HepG2 (cell line): ENCODE measurements around the gene CELA2B. TPM values are rescaled to one million over a fixed set of nuclear protein-coding genes. Genes with fewer than 3 reads are reported as not detected.

ENCODE experiments used
- ATAC-seq: fragments of 200-7000 bp; cut with Tn5 transposase; 3 replicates; pipeline ENCODE4 v1.9.1; 2020; ENCODE audit warnings: mild to moderate bottlenecking, moderate library complexity
- BruUV-seq: library from RNA; stranded (reverse); fragments of 400-500 nt; replicated peaks from 2 replicates; lab custom pipeline; 2021; lab: Mats Ljungman, UMichigan
- CTCF ChIA-PET: fragments of 300-600 bp; formaldehyde crosslinking; extraction: SDS; loops from one replicate; lab custom pipeline; 2021; ENCODE audit warnings: low total read pairs, inconsistent platforms, low intra/inter-chr PET ratio; lab: Yijun Ruan, JAX
- POLR2A ChIA-PET: fragments of 350-600 bp; sonication (Branson Sonifier 250); formaldehyde crosslinking; loops from one replicate; lab custom pipeline; 2020; ENCODE audit warnings: antibody characterized with exemption, inconsistent platforms; lab: Yijun Ruan, JAX
- DNase-seq: peaks from one replicate; pipeline ENCODE4 v3.0.0-alpha.2; 2015; ENCODE audit warnings: low spot score
- FAIRE-seq: peaks from 3 replicates; lab custom pipeline; 2011; peaks lifted over from hg19 to GRCh38; lab: Jason Lieb, UNC
- H2AFZ ChIP-seq: one replicate; pipeline ENCODE4 v1.6.1; 2011; ENCODE audit warnings: low read length, inconsistent platforms
- H3K27ac ChIP-seq: fragments of 300-600 bp; 3 replicates; pipeline ENCODE4 v1.8.0; 2011; ENCODE audit warnings: mixed run types, mild to moderate bottlenecking, mixed read lengths, low read length, inconsistent platforms; ENCODE audit not compliant: insufficient read depth; ENCODE audit errors: extremely low read length
- H3K27me3 ChIP-seq, 2 experiments: fragments of 200-600 bp in 1 of 2; 2 replicates in 1 of 2; 3 replicates in 1 of 2; pipeline versions ENCODE4 v1.6.0 to v1.8.0; 2011; ENCODE audit warnings: low read length in 2 of 2, mild to moderate bottlenecking in 2 of 2, moderate library complexity in 2 of 2, inconsistent platforms in 1 of 2; ENCODE audit not compliant: insufficient read depth in 2 of 2, control insufficient read depth in 1 of 2
- H3K36me3 ChIP-seq, 2 experiments: fragments of 200-600 bp in 1 of 2; replicated peaks in 1 of 2; 2 replicates in 1 of 2; 3 replicates in 1 of 2; pipeline versions ENCODE4 v1.5.1 to v1.8.0; 2011; ENCODE audit warnings: low read length in 2 of 2, inconsistent platforms in 1 of 2; ENCODE audit not compliant: insufficient read depth in 2 of 2, control insufficient read depth in 1 of 2
- H3K4me1 ChIP-seq: 2 replicates; pipeline ENCODE4 v1.5.1; 2012; ENCODE audit warnings: low read length, inconsistent platforms; ENCODE audit not compliant: insufficient read depth
- H3K4me2 ChIP-seq: 2 replicates; pipeline ENCODE4 v1.6.0; 2011; ENCODE audit warnings: low read depth, low read length, inconsistent platforms
- H3K4me3 ChIP-seq, 3 experiments: fragments of 200-600 bp in 1 of 3; sonication (generic), shearing (Covaris generic) in 1 of 3; replicated peaks in 1 of 3; 2 replicates each; pipeline ENCODE4 v1.5.1; 2011 to 2016; ENCODE audit warnings: low read length in 3 of 3, inconsistent platforms in 2 of 3, low read depth in 2 of 3, mild to moderate bottlenecking in 2 of 3, control low read depth in 1 of 3, mixed read lengths in 1 of 3; ENCODE audit not compliant: insufficient read depth in 1 of 3
- H3K79me2 ChIP-seq: one replicate; pipeline ENCODE4 v1.6.1; 2011; ENCODE audit warnings: low read length, inconsistent platforms; ENCODE audit not compliant: insufficient read depth
- H3K9ac ChIP-seq: 2 replicates; pipeline ENCODE4 v1.6.0; 2011; ENCODE audit warnings: mild to moderate bottlenecking, low read depth, low read length, inconsistent platforms; ENCODE audit not compliant: insufficient read depth
- H3K9me3 ChIP-seq: 2 replicates; pipeline ENCODE4 v1.5.1; 2012; ENCODE audit warnings: mild to moderate bottlenecking, low read length
- H4K20me1 ChIP-seq: 2 replicates; pipeline ENCODE4 v1.6.0; 2011; ENCODE audit warnings: inconsistent platforms, mild to moderate bottlenecking, low read length, moderate library complexity; ENCODE audit not compliant: insufficient read depth
- HDAC2 ChIP-seq: sonication (generic); formaldehyde crosslinking; IDR thresholded peaks from 2 replicates; pipeline ENCODE4 v1.4.0; 2020; ENCODE audit warnings: missing genetic modification reagents
- PRPF4 ChIP-seq: fragments of 200-400 bp; formaldehyde crosslinking; IDR thresholded peaks from 2 replicates; pipeline ENCODE4 v1.6.1; 2016; ENCODE audit warnings: low read length, low read depth; ENCODE audit not compliant: poor library complexity, severe bottlenecking
- TMF1 ChIP-seq: sonication (generic); formaldehyde crosslinking; IDR thresholded peaks from 2 replicates; pipeline ENCODE4 v1.8.1; 2022; ENCODE audit warnings: low read depth, missing genetic modification reagents
- ZNF253 ChIP-seq: sonication (generic); formaldehyde crosslinking; IDR thresholded peaks from 2 replicates; pipeline ENCODE4 v1.8.0; 2022; ENCODE audit warnings: mild to moderate bottlenecking, missing genetic modification reagents, borderline replicate concordance
- ZNF30 ChIP-seq: sonication (generic); formaldehyde crosslinking; IDR thresholded peaks from 2 replicates; pipeline ENCODE4 v1.5.0; 2020; ENCODE audit warnings: mild to moderate bottlenecking, missing genetic modification reagents
- ZNF484 ChIP-seq: sonication (generic); formaldehyde crosslinking; IDR thresholded peaks from 2 replicates; pipeline ENCODE4 v1.5.1; 2020; ENCODE audit warnings: mild to moderate bottlenecking, low read depth, missing genetic modification reagents, borderline replicate concordance
- WGBS: methylation state at CpG from one replicate; pipeline ENCODE4 v1.1.6; 2017; ENCODE audit warnings: low lambda C conversion rate; 5-methylcytosine and 5-hydroxymethylcytosine counted together
- in situ Hi-C: cut with HindIII; loops from 2 replicates; pipeline ENCODE4 v1.10.0; 2017; ENCODE audit warnings: low pct_unique_long_range_greater_than_20kb; ENCODE audit not compliant: extremely low pct_ligation_motif_present
- intact Hi-C: fragments of 100-400 bp; cut with micrococcal nuclease; formaldehyde crosslinking; loops from one replicate; pipeline ENCODE4 v1.10.0; 2022; ENCODE audit not compliant: unreplicated experiment
- polyA plus RNA-seq, 8 experiments: library from polyadenylated mRNA; depleted of rRNA in 3 of 8; stranded (reverse) in 7 of 8; unstranded in 1 of 8; fragments of >200 nt; fragmentation: Illumina TruSeq in 4 of 8; extraction: Trizol in 4 of 8; gene quantifications; 2 replicates each; pipeline versions ENCODE4 v1.2.1 to v1.2.3, GENCODE V29; 2011 to 2016; ENCODE audit warnings: low read depth in 4 of 8, missing spikeins in 1 of 8, mixed read lengths in 1 of 8; ENCODE audit not compliant: insufficient read depth in 1 of 8
- total RNA-seq, 5 experiments: library from RNA; depleted of rRNA; stranded (reverse); fragments of >200 nt; fragmentation: Illumina TruSeq; extraction: Trizol; gene quantifications; 2 replicates each; pipeline ENCODE4 v1.2.3, GENCODE V29; 2016; ENCODE audit warnings: low read depth in 1 of 5
- TF ChIP-seq, protein P1 (sequence below): sonication (generic); formaldehyde crosslinking; IDR thresholded peaks from 2 replicates; pipeline ENCODE4 v1.4.0; 2020; ENCODE audit warnings: mild to moderate bottlenecking, missing genetic modification reagents
- TF ChIP-seq, protein P2 (sequence below): IDR thresholded peaks from 2 replicates; pipeline ENCODE4 v1.6.1; 2016

Gene CELA2B
- total and polyA plus RNA-seq, 2 of the 13 experiments (the other 11 are each of a cell fraction or from before 2014, with no cell fraction given) = not detected

DNA sequence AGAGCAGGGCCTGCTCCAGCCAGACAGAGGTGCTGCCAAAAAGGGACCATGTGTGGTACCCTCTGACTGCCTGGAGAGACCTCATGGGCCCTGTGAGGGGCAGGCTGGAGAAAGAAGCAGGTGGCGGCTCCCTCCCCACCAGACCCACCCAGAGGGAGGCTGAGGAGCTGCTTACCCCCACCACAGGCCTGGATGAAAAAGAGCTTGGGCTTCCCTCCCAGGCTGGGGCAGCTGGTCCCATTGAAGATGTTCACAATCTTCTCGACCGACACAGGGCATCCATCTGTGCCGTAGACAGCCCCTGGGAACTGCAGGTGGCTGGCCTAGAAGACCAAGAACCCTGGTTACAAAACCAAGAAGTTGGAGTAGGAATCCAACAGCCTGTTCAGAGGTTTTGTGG is 28.5 kb downstream of the CELA2B start:
- ChIA-PET POLR2A (no interaction called here), CTCF (no interaction called here)
- Histone ChIP-seq H3K36me3 (peaks cover 2 to 19% of the 10 kb centered on the region in 2 experiments; a peak in 2 of 5 replicates), H3K27me3 (no peaks in the 10 kb centered on the region), H3K79me2 (no peaks in the 10 kb centered on the region), H3K27ac (no peak overlapping the region), H3K9me3 (no peaks in the 10 kb centered on the region), H3K4me2 (no peak overlapping the region), H3K4me1 (peaks cover under 1% of the 10 kb centered on the region; the same call in 1 of the 2 replicates), H3K4me3 (no peak overlapping the region), H2AFZ (no peak overlapping the region), H3K9ac (no peak overlapping the region), H4K20me1 (no peaks in the 10 kb centered on the region)
- no peak for DNase-seq
- intact Hi-C loops (no loop called here), in situ Hi-C loops (no loop called here)
- ATAC-seq = no peak
- BruUV-seq = no TSS peak
- WGBS = 100% methylated on average over 3 of the region's 4 CpGs
- no peak for FAIRE-seq
- TF ChIP-seq ZNF253 (CRISPR knock-in tag) (no peak), PRPF4 (no peak), HDAC2 (CRISPR knock-in tag) (no peak), TMF1 (no peak), ZNF30 (CRISPR knock-in tag) (no peak), ZNF484 (CRISPR knock-in tag) (no peak)
- TF ChIP-seq, protein P1, sequence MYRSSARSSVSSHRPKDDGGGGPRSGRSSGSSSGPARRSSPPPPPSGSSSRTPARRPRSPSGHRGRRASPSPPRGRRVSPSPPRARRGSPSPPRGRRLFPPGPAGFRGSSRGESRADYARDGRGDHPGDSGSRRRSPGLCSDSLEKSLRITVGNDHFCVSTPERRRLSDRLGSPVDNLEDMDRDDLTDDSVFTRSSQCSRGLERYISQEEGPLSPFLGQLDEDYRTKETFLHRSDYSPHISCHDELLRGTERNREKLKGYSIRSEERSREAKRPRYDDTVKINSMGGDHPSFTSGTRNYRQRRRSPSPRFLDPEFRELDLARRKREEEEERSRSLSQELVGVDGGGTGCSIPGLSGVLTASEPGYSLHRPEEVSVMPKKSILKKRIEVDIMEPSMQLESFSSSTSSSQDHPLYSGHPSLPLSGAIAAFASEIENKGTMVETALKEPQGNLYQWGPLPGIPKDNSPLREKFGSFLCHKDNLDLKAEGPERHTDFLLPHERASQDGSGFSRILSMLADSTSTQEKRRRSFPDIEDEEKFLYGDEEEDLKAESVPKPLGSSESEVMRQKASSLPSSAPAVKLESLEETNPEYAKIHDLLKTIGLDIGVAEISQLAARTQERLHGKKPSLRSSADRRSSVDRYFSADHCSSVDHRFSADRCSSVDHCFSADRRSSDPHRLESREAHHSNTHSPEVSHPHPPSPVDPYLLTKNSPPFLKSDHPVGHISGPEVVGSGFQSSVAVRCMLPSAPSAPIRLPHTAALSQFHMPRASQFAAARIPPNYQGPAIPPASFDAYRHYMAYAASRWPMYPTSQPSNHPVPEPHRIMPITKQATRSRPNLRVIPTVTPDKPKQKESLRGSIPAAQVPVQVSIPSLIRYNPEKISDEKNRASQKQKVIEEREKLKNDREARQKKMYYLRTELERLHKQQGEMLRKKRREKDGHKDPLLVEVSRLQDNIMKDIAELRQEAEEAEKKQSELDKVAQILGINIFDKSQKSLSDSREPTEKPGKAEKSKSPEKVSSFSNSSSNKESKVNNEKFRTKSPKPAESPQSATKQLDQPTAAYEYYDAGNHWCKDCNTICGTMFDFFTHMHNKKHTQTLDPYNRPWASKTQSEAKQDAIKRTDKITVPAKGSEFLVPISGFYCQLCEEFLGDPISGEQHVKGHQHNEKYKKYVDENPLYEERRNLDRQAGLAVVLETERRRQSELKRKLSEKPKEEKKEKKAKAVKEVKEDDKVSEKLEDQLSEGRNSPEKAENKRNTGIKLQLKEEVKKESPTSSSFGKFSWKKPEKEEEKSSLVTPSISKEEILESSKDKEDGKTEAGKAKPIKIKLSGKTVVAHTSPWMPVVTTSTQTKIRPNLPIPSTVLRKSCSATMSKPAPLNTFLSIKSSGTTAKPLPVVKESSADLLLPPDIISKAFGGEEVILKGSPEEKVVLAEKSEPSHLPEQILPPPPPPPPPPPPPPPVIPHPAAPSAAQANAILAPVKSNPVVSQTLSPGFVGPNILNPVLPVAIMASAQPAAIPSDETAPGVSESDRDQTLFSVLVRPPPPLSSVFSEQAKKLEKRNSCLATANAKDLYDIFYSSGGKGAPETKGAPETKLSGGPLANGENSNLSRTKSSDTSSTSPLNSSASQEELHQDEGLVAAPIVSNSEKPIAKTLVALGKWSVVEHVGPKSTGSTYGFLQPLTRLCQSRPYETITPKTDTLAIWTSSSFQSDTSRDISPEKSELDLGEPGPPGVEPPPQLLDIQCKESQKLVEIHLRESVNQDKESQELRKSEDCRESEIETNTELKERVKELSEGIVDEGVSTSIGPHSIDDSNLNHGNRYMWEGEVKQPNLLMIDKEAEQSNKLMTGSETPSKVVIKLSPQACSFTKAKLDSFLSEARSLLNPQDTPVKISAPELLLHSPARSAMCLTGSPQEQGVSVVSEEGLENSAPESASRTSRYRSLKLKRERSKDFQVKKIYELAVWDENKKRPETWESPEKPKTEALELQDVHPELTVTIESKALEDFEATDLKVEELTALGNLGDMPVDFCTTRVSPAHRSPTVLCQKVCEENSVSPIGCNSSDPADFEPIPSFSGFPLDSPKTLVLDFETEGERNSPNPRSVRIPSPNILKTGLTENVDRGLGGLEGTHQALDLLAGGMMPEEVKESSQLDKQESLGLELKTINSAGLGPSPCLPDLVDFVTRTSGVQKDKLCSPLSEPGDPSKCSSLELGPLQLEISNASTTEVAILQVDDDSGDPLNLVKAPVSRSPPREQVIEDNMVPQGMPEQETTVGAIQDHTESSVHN (CRISPR knock-in tag) = no peak
- TF ChIP-seq, protein P2, sequence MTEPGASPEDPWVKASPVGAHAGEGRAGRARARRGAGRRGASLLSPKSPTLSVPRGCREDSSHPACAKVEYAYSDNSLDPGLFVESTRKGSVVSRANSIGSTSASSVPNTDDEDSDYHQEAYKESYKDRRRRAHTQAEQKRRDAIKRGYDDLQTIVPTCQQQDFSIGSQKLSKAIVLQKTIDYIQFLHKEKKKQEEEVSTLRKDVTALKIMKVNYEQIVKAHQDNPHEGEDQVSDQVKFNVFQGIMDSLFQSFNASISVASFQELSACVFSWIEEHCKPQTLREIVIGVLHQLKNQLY = no peak
